Hepatocyte (in vitro differentiated cells): ENCODE results near the gene NRG2. TPM values are rescaled to one million over a fixed set of nuclear protein-coding genes. Genes with fewer than 3 reads are reported as not detected.

Experiments used
- DNase-seq: peaks from one replicate; pipeline ENCODE4 v3.0.0-alpha.2; 2016; ENCODE audit warnings: low spot score
- H2AFZ ChIP-seq: fragments of 200-600 bp; sonication (generic); 2 replicates; pipeline ENCODE4 v1.6.0; 2016; ENCODE audit warnings: antibody characterized with exemption, mild to moderate bottlenecking
- H3K27ac ChIP-seq: fragments of 200-600 bp; sonication (generic); 2 replicates; pipeline ENCODE4 v1.5.1; 2016; ENCODE audit warnings: mild to moderate bottlenecking
- H3K27me3 ChIP-seq: fragments of 200-600 bp; sonication (generic); 2 replicates; pipeline ENCODE4 v1.6.1; 2016
- H3K36me3 ChIP-seq: fragments of 200-600 bp; sonication (generic); replicated peaks from 2 replicates; pipeline ENCODE4 v1.5.1; 2016; ENCODE audit warnings: low read depth; ENCODE audit not compliant: insufficient read depth
- H3K4me1 ChIP-seq: fragments of 200-600 bp; sonication (generic); 2 replicates; pipeline ENCODE4 v1.5.1; 2016; ENCODE audit warnings: mild to moderate bottlenecking, moderate library complexity; ENCODE audit not compliant: insufficient read depth
- H3K4me2 ChIP-seq: fragments of 200-600 bp; sonication (generic); 2 replicates; pipeline ENCODE4 v1.6.0; 2016
- H3K4me3 ChIP-seq: fragments of 200-600 bp; sonication (generic); 2 replicates; pipeline ENCODE4 v1.5.1; 2016; ENCODE audit warnings: mild to moderate bottlenecking
- H3K79me2 ChIP-seq: fragments of 200-600 bp; sonication (generic); 2 replicates; pipeline ENCODE4 v1.6.0; 2017; ENCODE audit warnings: mild to moderate bottlenecking
- H3K9me2 ChIP-seq: fragments of 200-600 bp; sonication (generic); replicated peaks from 2 replicates; pipeline ENCODE4 v1.6.0; 2017; ENCODE audit warnings: mild to moderate bottlenecking; ENCODE audit not compliant: insufficient read depth
- H3K9me3 ChIP-seq: fragments of 200-600 bp; sonication (generic); 2 replicates; pipeline ENCODE4 v1.5.1; 2016; ENCODE audit warnings: low read depth, mild to moderate bottlenecking
- H4K20me1 ChIP-seq: fragments of 200-600 bp; sonication (generic); 2 replicates; pipeline ENCODE4 v1.6.0; 2016; ENCODE audit warnings: mild to moderate bottlenecking; ENCODE audit not compliant: insufficient read depth, poor library complexity, severe bottlenecking
- CTCF ChIP-seq: fragments of 200-600 bp; sonication (generic); IDR thresholded peaks from 2 replicates; pipeline ENCODE4 v1.5.1; 2016; ENCODE audit warnings: antibody characterized with exemption, mild to moderate bottlenecking; ENCODE audit not compliant: poor library complexity
- EZH2 ChIP-seq: fragments of 200-600 bp; sonication (generic); IDR thresholded peaks from 2 replicates; pipeline ENCODE4 v1.6.1; 2016; ENCODE audit warnings: antibody characterized with exemption, mild to moderate bottlenecking, borderline replicate concordance
- EZH2phosphoT487 ChIP-seq: fragments of 200-600 bp; sonication (generic); IDR thresholded peaks from one replicate; pipeline ENCODE4 v1.6.1; 2018; ENCODE audit warnings: antibody characterized with exemption, mild to moderate bottlenecking, low read depth, moderate library complexity; ENCODE audit not compliant: unreplicated experiment, severe bottlenecking
- WGBS: methylation state at CpG from one replicate; pipeline ENCODE4 v1.1.6; 2016; ENCODE audit warnings: low lambda C conversion rate; ENCODE audit errors: missing lambda C conversion rate; 5-methylcytosine and 5-hydroxymethylcytosine counted together
- polyA plus RNA-seq: library from polyadenylated mRNA; unstranded; fragments of >200 nt; fragmentation: Nextera tagmentation; extraction: Ambion mirVana; gene quantifications from 2 replicates; pipeline ENCODE4 v1.2.1, GENCODE V29; 2016
- total RNA-seq: library from RNA; depleted of rRNA; stranded (reverse); fragments of >200 nt; gene quantifications from 2 replicates; pipeline ENCODE4 v1.2.3, GENCODE V29; 2014

Gene NRG2
- total and polyA plus RNA-seq, 2 experiments from 2014 or later: 1.4 to 1.5 TPM

DNA sequence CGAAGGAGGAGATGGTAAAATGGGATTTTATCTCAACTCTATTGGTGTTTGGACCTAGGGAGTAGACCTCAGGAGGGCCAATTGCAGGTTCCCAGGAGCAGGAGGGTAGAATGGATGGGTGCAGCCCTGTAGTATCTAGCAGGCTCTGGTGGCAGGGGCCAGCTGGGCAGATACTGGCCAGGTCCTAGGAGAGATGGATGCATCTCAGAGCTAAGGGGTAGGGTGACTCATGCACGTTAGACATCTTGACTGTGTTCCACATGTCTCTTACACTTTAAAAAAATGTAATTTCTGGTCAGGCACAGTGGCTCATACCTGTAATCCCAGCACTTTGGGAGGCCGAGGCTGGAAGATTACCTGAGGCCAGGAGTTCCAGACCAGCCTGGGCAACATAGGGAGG is 225.1 kb downstream of the NRG2 start:
- Histone ChIP-seq H3K27ac (no peak overlapping the region), H3K27me3 (peaks cover 7% of the 10 kb centered on the region), H3K9me2 (no peaks in the 10 kb centered on the region), H2AFZ (no peak overlapping the region), H3K4me3 (no peak overlapping the region), H3K9me3 (no peaks in the 10 kb centered on the region), H3K4me2 (no peak overlapping the region), H3K79me2 (no peaks in the 10 kb centered on the region), H3K4me1 (no peaks in the 10 kb centered on the region), H4K20me1 (no peaks in the 10 kb centered on the region), H3K36me3 (no peaks in the 10 kb centered on the region)
- TF ChIP-seq CTCF (no peak), EZH2 (no peak), EZH2phosphoT487 (no peak)
- no peak for DNase-seq
- WGBS: 85% methylated on average over 3 of the region's 3 CpGs

DNA sequence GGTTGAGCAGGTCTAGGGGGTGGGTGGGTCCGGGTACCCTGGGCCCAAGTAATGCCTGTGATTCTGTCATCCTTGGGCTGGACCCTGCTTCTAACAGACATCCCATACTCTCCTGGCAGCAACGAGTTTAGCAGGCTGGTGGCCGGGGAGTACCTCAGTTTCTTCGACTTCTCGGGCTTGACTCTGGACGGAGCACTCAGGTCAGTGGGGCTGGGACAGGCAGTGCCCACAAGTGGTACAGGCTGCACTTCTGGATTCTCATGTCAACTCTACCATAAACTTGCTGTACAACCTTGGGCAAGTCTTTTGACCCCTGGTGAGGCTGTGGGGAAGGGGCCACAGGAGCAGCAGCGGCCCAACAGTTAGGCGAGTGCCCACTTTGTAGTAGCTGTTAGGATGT is 225.7 kb downstream of the NRG2 start:
- H3K9me3 ChIP-seq: no peaks in the 10 kb centered on the region
- DNase-seq: no peak
- H3K4me3 ChIP-seq: no peak overlapping the region
- 90% methylated on average over 8 of the region's 8 CpGs for WGBS
- no peaks in the 10 kb centered on the region for H3K79me2 ChIP-seq
- no peak overlapping the region for H3K27ac ChIP-seq
- no peaks in the 10 kb centered on the region for H3K9me2 ChIP-seq
- TF ChIP-seq EZH2phosphoT487: no peak
- TF ChIP-seq EZH2: no peak
- TF ChIP-seq CTCF: no peak
- no peaks in the 10 kb centered on the region for H4K20me1 ChIP-seq
- H3K4me2 ChIP-seq: no peak overlapping the region
- H3K36me3 ChIP-seq: no peaks in the 10 kb centered on the region
- no peak overlapping the region for H2AFZ ChIP-seq
- no peaks in the 10 kb centered on the region for H3K4me1 ChIP-seq
- H3K27me3 ChIP-seq: peaks cover 7% of the 10 kb centered on the region

DNA sequence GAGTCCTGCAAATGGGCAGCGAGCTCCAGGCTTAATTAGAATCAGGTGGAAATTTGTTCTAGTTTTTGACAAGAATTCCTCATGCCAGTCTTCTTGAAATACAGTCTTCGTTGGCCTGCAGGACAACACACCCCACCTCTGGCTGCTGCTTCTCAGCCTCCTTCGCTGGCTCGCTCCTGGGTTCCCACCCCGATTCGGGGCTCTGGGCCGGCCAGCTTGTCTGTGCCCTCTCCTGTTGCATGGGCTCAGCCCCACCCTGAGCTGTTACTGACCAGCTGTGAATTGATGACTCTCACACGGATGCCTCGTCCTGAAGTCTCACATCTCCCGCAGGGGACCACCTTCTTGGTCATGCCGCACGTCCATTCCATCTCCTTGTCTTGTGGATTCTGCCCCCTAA is 226.5 kb downstream of the NRG2 start:
- no peak overlapping the region for H3K27ac ChIP-seq
- H3K79me2 ChIP-seq: no peaks in the 10 kb centered on the region
- no peaks in the 10 kb centered on the region for H3K9me2 ChIP-seq
- H4K20me1 ChIP-seq: no peaks in the 10 kb centered on the region
- no peak for DNase-seq
- no peak for TF ChIP-seq CTCF
- TF ChIP-seq EZH2phosphoT487: no peak
- no peak for TF ChIP-seq EZH2
- no peaks in the 10 kb centered on the region for H3K4me1 ChIP-seq
- no peaks in the 10 kb centered on the region for H3K36me3 ChIP-seq
- H2AFZ ChIP-seq: no peak overlapping the region
- H3K9me3 ChIP-seq: no peaks in the 10 kb centered on the region
- no peak overlapping the region for H3K4me3 ChIP-seq
- WGBS: 81% methylated on average over 9 of the region's 12 CpGs
- no peak overlapping the region for H3K4me2 ChIP-seq
- H3K27me3 ChIP-seq: peaks cover 7% of the 10 kb centered on the region
